Neural crest cell (in vitro differentiated cells): ENCODE results near the gene UBASH3B. TPM values are rescaled to one million over a fixed set of nuclear protein-coding genes. Genes with fewer than 3 reads are reported as not detected.

Experiments used
- DNase-seq: peaks from one replicate; pipeline ENCODE4 v3.0.0; 2021; ENCODE audit warnings: low read depth, mixed read lengths, low spot score
- H3K27ac Mint-ChIP-seq: one replicate; pipeline ENCODE4 v1.8.0; 2021; ENCODE audit warnings: mild to moderate bottlenecking, mixed read lengths; ENCODE audit not compliant: unreplicated experiment
- H3K27me3 Mint-ChIP-seq: 2 replicates; pipeline ENCODE4 v1.8.0; 2021; ENCODE audit warnings: low read depth, mild to moderate bottlenecking, mixed read lengths
- H3K36me3 Mint-ChIP-seq: 2 replicates; pipeline ENCODE4 v1.8.0; 2021; ENCODE audit warnings: low read depth, mild to moderate bottlenecking, mixed read lengths
- H3K4me1 Mint-ChIP-seq: 2 replicates; pipeline ENCODE4 v1.8.0; 2021; ENCODE audit warnings: mixed read lengths
- H3K4me3 Mint-ChIP-seq: one replicate; pipeline ENCODE4 v1.8.0; 2021; ENCODE audit warnings: mild to moderate bottlenecking, mixed read lengths
- H3K9me3 Mint-ChIP-seq: 2 replicates; pipeline ENCODE4 v1.8.0; 2021; ENCODE audit warnings: mixed read lengths
- total RNA-seq: library from RNA; stranded (reverse); gene quantifications from 2 replicates; pipeline ENCODE4 v1.2.1, GENCODE V29; 2021
- TF ChIP-seq, protein P1 (sequence below): fragments of 200-600 bp; sonication (generic); conservative IDR thresholded peaks from 2 replicates; pipeline ENCODE4 v1.5.0; 2021; ENCODE audit warnings: antibody characterized with exemption, mild to moderate bottlenecking

Gene UBASH3B
- total RNA-seq, 1 donor from 2014 or later = 6.8 TPM

DNA sequence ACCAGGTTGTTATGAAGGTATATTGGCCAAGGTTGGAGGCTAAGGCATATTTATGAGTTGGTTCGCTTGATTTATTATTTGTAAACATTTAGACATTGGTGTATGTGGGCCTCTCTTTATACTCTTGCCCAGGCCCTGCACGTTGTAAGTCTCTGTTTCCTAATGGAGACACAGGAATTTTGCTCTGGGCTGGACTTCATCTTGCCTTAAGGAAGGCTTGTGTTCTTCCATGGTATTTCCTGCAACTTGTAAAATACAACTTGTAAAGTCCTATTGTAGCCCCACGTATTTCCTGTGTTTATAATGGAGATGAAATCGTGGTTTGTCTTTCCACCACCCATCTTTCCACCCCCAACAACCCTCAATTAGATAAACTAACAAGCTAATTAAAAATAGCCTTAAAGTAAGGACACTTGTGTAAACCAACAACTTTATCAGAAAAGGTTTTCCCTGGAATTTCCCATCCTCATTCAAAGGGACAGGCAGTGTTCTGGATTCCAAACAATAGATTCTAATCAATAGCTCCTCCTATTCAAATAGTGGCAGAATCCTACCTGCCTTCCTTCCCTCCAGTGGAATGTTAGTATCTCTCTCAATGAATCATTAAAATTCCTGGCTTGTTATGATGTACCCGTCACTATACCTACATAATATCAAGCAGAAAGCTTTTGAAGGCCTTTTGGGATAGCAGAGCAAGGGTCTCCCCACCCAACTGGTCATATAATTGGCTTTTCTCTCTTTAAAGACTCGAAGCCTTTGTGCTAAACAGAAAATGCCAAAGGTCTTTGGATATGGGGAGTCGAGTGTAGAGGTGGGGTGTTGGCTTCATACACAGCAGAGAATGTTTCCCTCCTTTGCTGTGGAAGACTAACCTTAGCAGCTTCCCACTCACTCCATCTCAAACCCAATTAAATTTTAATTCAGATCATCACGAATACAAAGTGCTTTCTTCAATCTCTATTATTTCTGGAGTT lies 77.1 kb downstream of the UBASH3B start:
- H3K27ac Mint-ChIP-seq = no peak overlapping the region
- no peak overlapping the region for H3K4me3 Mint-ChIP-seq

DNA sequence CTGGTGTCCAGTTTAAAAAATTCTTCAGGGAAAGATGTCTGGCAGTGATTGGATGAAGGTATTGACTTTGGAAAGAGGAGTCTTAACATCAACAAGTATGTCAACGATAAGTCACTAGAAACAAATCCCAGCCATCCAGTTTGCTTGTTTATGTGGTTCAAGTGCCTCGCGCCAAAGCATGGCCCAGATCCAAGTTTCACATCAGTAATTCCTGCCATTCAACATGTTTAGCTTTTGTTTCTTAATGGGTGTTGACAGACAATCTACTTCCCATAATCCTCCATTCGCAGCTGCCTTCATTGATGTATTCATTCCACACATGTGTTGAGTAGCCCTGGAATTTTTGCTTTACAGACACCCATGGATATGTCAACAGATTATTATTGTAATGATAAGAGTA lies 77.8 kb downstream of the UBASH3B start:
- Mint-ChIP-seq H3K27me3 (no peaks in the 10 kb centered on the region), H3K9me3 (no peaks in the 10 kb centered on the region), H3K4me1 (peaks cover 7% of the 10 kb centered on the region), H3K36me3 (no peaks in the 10 kb centered on the region), H3K4me3 (no peak overlapping the region), H3K27ac (no peak overlapping the region)
- no peak for DNase-seq
- TF ChIP-seq, protein P1, sequence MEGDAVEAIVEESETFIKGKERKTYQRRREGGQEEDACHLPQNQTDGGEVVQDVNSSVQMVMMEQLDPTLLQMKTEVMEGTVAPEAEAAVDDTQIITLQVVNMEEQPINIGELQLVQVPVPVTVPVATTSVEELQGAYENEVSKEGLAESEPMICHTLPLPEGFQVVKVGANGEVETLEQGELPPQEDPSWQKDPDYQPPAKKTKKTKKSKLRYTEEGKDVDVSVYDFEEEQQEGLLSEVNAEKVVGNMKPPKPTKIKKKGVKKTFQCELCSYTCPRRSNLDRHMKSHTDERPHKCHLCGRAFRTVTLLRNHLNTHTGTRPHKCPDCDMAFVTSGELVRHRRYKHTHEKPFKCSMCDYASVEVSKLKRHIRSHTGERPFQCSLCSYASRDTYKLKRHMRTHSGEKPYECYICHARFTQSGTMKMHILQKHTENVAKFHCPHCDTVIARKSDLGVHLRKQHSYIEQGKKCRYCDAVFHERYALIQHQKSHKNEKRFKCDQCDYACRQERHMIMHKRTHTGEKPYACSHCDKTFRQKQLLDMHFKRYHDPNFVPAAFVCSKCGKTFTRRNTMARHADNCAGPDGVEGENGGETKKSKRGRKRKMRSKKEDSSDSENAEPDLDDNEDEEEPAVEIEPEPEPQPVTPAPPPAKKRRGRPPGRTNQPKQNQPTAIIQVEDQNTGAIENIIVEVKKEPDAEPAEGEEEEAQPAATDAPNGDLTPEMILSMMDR = no peak

More for the DNA sequence above, 77.1 kb downstream of the UBASH3B start:
- TF ChIP-seq, protein P1 = no peak
- peaks cover 8% of the 10 kb centered on the region for H3K4me1 Mint-ChIP-seq
- H3K36me3 Mint-ChIP-seq = no peaks in the 10 kb centered on the region
- H3K27me3 Mint-ChIP-seq = no peaks in the 10 kb centered on the region
- H3K9me3 Mint-ChIP-seq = no peaks in the 10 kb centered on the region
- no peak for DNase-seq

DNA sequence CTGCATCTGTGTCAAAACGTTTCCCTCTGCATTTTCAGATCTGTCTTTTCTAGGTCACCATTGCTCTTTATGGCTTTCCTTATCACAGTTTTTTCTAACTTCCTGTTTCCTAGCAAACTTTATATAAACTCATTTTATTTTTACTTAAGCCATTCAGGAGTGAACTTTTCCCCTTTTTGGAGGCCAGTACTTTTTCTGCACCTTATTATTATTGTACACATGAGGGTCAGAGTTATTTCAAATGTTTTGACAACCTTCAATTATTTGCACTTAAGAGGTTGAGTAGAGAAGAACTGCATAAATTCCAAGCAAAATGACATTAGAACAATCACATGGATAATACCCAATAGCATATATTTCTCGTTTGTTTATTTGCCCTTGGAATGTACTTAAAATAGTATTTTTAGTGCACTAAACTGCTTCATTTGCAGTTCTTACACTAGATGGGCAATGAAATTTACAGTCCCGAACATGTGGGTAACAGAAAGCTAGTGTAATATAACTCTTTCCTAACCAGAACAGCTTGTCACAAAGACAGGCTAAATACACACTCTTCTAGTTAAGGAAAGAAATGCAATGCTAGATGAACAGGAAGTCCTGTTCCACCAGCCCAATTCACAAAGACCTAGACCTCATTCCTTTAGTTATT lies 79.5 kb downstream of the UBASH3B start:
- no peak overlapping the region for H3K27ac Mint-ChIP-seq
- no peak for DNase-seq
- TF ChIP-seq, protein P1 = no peak
- no peaks in the 10 kb centered on the region for H3K27me3 Mint-ChIP-seq
- H3K4me1 Mint-ChIP-seq = peaks cover 7% of the 10 kb centered on the region
- no peaks in the 10 kb centered on the region for H3K36me3 Mint-ChIP-seq
- H3K9me3 Mint-ChIP-seq = no peaks in the 10 kb centered on the region
- no peak overlapping the region for H3K4me3 Mint-ChIP-seq

DNA sequence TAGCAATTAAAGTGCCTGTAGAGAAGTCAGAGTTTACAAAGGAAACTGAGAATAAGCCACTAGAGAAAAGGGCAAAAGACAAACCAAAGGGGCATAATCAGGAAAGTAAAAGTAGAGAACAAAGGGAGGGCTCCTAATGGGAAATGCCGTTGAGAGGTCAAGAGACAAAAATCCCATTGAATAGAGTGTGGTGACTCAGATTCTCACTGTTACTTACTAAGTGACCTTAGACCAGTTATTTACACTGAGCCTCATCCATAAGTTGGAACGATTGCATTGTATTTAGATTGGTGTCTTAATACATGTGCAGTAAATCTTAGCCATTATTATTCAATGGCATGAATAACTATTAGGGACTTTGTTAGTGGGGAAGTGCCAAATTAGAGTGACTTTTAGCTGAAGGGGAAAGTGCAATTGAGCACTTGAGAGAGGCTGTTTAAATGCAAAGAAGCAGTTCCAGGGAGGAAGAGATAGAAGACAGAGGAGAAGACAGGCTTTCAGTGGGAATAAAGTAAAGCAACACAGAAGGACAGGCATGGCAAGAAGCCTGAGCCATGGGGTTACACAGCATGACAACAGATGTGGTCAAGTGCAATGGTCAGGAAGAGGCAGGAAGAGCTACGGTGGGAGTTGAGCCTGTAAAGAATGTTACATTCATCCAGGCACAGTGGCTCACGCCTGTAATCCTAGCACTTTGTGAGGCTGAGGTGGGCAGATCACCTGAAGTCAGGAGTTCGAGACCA lies 82.6 kb downstream of the UBASH3B start:
- peaks cover 8% of the 10 kb centered on the region for H3K4me1 Mint-ChIP-seq
- TF ChIP-seq, protein P1 = no peak
- H3K27me3 Mint-ChIP-seq = no peaks in the 10 kb centered on the region
- no peak overlapping the region for H3K27ac Mint-ChIP-seq
- DNase-seq = no peak
- no peaks in the 10 kb centered on the region for H3K9me3 Mint-ChIP-seq
- no peaks in the 10 kb centered on the region for H3K36me3 Mint-ChIP-seq
- no peak overlapping the region for H3K4me3 Mint-ChIP-seq

DNA sequence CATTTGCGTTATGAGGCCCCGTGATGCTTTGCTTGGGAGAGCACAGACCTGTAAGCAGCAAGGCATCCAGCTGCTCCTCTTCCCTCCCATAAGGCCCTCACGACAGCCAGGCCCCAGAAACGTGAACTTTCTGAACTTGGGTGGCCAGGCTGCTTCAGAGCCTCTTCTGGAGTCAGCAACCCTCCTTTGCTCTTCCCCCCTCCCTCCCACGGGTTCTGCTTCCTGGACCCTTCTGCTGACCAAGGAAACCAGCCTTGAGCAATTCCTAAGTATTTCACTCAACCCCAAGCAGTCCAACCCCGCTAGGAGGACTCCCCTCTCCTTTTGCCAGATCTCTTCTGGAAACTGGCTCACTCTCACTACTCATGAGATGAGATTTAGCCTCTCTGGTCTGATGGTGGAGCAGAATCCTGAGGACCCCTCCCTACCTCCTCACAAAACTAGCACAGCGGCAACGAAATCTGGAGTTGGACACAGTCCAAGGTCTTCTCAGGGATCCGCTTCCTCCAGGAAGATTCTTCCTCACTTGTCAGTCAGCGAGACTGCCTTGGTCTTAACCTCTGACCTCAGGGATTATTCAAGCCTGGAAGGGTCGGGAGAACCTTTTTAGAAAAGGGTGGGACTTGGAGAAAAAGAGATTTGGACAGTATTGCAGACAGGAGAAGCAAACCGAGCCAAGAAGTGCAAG lies 86.2 kb downstream of the UBASH3B start:
- DNase-seq = no peak
- H3K4me1 Mint-ChIP-seq = peaks cover 12% of the 10 kb centered on the region
- no peaks in the 10 kb centered on the region for H3K36me3 Mint-ChIP-seq
- no peaks in the 10 kb centered on the region for H3K9me3 Mint-ChIP-seq
- H3K27ac Mint-ChIP-seq = no peak overlapping the region
- H3K4me3 Mint-ChIP-seq = no peak overlapping the region
- H3K27me3 Mint-ChIP-seq = no peaks in the 10 kb centered on the region
- TF ChIP-seq, protein P1 = no peak
